Stomach smooth muscle (tissue), 2 donors: ENCODE results near the gene LIF.

Experiments used
- H3K27ac ChIP-seq: one replicate; pipeline ENCODE4 v1.7.0; 2013; ENCODE audit warnings: mild to moderate bottlenecking, low read length, inconsistent platforms
- H3K27me3 ChIP-seq, 2 donors: one replicate each; pipeline ENCODE4 v1.7.0; 2013; ENCODE audit warnings: low read length in 2 of 2; ENCODE audit not compliant: insufficient read depth in 2 of 2, control insufficient read depth in 1 of 2
- H3K36me3 ChIP-seq, 2 donors: one replicate each; pipeline ENCODE4 v1.7.0; 2013; ENCODE audit warnings: low read length in 2 of 2; ENCODE audit not compliant: control insufficient read depth in 2 of 2, insufficient read depth in 2 of 2
- H3K4me1 ChIP-seq: one replicate; pipeline ENCODE4 v1.7.0; 2013; ENCODE audit warnings: low read length; ENCODE audit not compliant: control insufficient read depth, insufficient read depth
- H3K4me3 ChIP-seq, 2 donors: one replicate each; pipeline ENCODE4 v1.7.0; 2013; ENCODE audit warnings: low read length in 2 of 2
- H3K9ac ChIP-seq, 2 donors: one replicate each; pipeline ENCODE4 v1.7.0; 2013; ENCODE audit warnings: low read length in 2 of 2, mild to moderate bottlenecking in 1 of 2
- H3K9me3 ChIP-seq, 2 donors: one replicate each; pipeline ENCODE4 v1.7.0; 2013; ENCODE audit warnings: low read length in 2 of 2; ENCODE audit not compliant: control insufficient read depth in 2 of 2
- donor health status: healthy.
- donor health status: Pancreatic carcinoma.

Gene LIF

DNA sequence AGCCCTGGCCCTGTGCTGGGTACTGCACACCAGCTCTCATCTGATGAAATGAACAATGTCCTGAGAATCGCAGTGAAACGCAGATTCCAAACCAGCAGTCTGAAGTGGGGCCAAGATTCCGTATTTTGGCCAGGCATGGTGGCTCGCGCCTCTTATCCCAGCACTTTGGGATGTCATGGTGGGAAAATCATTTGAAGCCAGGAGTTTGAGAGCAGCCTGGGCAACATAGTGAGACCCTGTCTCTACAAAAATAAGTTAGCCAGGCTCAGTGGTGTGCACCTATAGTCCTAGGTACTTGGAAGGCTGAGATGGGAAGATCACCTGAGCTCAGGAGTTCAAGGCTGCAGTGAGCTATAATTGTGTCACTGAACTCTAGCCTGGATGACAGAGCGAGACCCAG is 13.0 kb downstream of the LIF start:
- Histone ChIP-seq H3K4me3 (no peak overlapping the region), H3K9ac (no peak overlapping the region), H3K36me3 (no peaks in the 10 kb centered on the region), H3K27ac (no peak overlapping the region), H3K9me3 (no peaks in the 10 kb centered on the region), H3K4me1 (no peaks in the 10 kb centered on the region), H3K27me3 (peaks cover 4 to 11% of the 10 kb centered on the region in 2 donors)

DNA sequence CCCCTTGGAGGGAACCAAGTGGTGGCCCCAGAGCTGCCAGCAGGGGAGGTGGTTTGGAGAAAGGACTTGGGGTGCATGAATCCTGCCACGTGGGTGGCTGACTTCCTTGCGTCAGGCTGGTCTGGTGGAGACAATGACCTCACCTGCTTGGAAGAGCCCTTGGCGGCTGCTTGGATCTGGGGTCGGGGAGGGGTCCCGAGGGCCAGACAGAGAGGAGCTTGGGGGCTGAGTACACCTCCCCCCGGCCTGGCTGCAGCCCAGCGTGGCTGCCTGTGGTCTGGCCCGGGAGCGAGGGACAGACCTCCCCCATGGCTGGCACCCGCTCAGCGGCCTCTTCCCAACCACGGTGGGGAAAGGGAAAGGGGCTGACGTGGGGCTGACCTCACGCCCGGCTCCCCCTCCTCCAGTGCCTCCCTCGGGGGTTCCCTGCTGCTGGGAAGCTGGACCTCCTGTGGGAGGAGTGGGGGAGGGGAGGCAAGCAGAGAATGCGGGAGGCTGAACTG is 13.8 kb downstream of the LIF start:
- no peak overlapping the region for H3K9ac ChIP-seq
- no peaks in the 10 kb centered on the region for H3K36me3 ChIP-seq
- no peak overlapping the region for H3K27ac ChIP-seq
- peaks cover 4 to 11% of the 10 kb centered on the region in 2 donors for H3K27me3 ChIP-seq
- no peak overlapping the region for H3K4me3 ChIP-seq
- no peaks in the 10 kb centered on the region for H3K4me1 ChIP-seq
- no peaks in the 10 kb centered on the region for H3K9me3 ChIP-seq

DNA sequence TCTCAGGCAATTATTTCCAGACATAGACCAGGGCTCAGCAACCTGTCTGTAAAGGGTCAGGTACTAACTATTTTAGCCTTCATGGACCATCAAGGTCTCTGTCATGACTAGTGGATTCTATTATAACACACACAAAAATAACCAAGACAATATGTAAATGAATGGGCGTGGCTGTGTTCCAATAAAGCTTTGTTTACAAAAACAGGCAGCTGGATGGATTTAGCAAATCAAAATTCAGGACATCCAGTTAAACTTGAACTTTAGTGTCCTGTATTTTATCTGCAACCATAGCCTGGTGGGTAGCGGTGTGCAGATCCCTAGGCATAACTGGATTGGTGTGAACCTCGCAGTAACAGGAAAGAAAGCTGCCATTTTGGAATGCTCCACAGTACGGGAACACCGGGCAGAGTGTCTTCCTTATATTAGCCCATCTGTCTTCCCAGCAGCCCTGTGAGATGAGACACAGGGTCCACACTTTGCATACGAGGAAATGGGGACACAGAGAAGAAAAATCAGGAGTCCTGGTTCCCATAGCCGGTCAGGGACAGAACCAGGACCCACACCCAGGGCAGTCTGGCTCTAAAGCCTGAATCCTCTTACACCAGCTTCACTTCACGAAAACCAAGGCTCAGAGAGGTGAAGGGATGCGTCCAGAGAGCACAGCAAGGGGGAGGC is 15.6 kb downstream of the LIF start:
- H3K36me3 ChIP-seq: no peaks in the 10 kb centered on the region
- no peak overlapping the region for H3K9ac ChIP-seq
- peaks cover 6 to 11% of the 10 kb centered on the region in 2 donors for H3K27me3 ChIP-seq
- H3K4me3 ChIP-seq: no peak overlapping the region
- no peaks in the 10 kb centered on the region for H3K4me1 ChIP-seq
- H3K27ac ChIP-seq: no peak overlapping the region
- no peaks in the 10 kb centered on the region for H3K9me3 ChIP-seq

DNA sequence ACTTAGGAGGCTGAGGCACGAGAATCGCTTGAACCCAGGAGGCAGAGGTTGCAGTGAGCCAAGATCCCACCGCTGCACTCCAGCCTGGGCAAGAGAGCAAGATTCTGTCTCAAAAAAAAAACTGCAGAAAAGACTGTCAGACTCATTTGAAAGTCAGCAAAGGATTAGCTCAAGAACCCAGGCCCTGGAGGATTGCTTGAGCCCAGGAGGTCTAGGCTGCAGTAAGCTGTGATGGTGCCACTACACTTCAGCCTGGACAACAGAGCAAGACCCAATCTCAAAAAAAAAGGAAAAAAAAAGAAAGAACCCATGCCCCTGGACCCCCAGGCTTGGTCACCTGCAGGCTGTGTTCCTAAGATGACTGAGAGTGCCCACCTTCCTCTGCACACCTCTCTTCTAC is 16.2 kb downstream of the LIF start:
- Histone ChIP-seq H3K36me3 (no peaks in the 10 kb centered on the region), H3K27me3 (peaks cover 6 to 11% of the 10 kb centered on the region in 2 donors), H3K4me3 (no peak overlapping the region), H3K27ac (no peak overlapping the region), H3K9ac (no peak overlapping the region), H3K9me3 (no peaks in the 10 kb centered on the region), H3K4me1 (no peaks in the 10 kb centered on the region)

DNA sequence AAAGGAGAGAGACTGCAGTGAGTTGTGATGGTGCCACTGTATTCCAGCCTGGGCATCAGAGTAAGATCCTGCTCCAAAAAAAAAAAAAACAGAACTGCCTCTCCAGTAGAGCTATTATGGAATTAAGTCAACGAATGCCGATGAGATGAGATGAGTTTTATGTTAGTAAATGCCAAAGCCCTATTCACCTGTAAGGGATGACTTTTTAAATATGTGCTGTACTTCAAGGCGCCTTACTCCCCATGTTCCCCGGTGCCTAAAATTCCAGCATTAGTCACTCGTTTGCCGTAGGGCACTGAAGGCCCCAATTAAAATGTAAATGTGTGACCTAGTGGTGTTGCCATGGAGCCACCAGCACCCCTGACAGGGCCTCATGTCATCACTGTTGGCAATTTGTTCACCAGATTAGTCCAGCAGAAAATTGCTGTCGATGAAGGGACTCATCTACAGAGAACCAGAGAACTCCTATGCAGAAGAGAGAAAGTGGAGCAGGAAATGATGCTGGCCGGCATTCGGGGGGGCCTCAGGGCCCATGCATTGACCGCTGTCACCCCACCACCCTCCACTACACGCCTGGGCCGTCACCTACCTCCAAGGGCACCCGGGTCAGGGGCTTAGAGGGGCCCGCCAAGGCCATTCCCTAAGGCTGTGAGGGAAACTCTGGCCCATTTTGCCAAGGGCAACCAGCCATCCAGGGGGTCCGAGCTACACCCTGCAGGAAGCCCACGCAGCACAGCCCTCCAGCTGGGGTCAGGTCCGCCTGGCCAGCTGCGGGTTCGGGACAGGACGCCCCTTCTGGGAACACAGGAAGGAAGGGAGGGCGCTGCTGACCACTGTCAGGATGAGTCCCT is 17.8 kb downstream of the LIF start:
- Histone ChIP-seq H3K36me3 (no peaks in the 10 kb centered on the region), H3K4me3 (no peak overlapping the region), H3K27ac (no peak overlapping the region), H3K27me3 (peaks cover 6 to 11% of the 10 kb centered on the region in 2 donors), H3K4me1 (no peaks in the 10 kb centered on the region), H3K9ac (no peak overlapping the region), H3K9me3 (no peaks in the 10 kb centered on the region)

DNA sequence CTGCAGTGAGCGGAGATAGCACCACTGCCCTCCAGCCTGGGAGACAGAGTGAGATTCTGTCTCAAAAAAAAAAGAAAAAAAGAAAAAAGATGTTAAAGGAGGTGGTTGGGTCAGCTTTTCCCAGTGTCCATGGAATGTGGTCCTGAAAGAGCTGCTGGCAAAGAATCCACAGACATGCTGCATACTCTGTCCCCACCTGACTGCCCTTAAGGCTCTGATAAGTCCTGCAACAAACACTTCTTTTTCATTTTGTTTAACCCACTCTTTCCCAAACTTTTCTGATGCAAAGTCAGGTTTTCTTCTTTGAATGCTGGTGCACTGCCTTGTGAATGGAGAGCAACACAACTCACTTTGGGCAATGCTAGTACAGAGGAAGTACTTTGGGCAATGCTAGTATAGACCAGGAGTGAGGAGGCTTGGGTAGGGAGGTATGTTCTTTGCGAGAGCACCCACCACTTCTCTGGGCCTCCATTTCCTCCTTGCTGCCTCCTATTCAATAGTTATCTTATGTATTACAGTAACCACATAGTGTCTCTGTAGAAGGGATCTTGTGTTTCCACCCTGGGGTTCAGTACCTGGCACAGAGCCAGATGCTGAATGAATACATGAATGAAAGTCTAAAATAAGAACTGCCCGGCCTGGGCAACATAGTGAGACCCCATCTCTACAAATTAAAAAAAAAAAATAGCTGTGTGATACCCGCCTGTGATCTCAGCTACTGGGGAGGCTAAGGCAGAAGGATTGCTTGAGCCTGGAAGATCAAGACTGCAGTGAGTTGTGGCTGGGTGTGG is 18.9 kb downstream of the LIF start:
- H3K4me3 ChIP-seq: no peak overlapping the region
- H3K27me3 ChIP-seq: peaks cover 6 to 8% of the 10 kb centered on the region in 2 donors
- no peaks in the 10 kb centered on the region for H3K4me1 ChIP-seq
- no peak overlapping the region for H3K9ac ChIP-seq
- H3K36me3 ChIP-seq: no peaks in the 10 kb centered on the region
- no peaks in the 10 kb centered on the region for H3K9me3 ChIP-seq
- no peak overlapping the region for H3K27ac ChIP-seq

DNA sequence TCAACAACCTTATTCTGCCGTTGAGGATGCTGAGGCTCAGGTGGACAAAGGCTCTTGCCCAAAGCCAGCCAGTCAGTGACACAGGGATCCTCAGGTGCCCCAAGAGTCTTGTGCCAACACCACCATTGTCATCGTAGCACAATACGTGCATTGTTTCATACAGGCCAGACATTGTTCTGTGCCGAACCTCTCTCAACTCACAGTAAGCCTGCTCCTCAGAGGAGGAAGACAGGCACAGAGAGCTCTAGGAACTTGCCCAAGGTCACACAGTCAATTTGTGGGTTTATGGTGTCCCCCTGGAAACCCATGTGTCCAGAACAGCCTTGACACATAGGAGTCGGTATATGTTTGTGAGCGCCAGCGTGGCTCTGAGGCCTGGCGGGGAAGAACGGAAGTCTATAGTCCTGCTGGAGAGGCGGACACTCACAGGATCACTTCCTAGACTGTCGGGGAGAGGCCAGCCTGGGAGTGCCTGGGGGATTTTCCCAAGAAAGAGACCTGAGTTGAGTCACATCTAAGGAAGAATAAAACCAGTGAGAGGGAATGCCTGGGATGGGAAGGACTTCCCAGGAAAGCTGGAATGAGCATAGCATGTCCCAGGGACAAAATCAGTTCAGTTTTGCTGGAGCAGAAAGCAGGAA is 20.2 kb downstream of the LIF start:
- H3K4me1 ChIP-seq: no peaks in the 10 kb centered on the region
- no peak overlapping the region for H3K27ac ChIP-seq
- H3K4me3 ChIP-seq: no peak overlapping the region
- H3K9me3 ChIP-seq: no peaks in the 10 kb centered on the region
- H3K27me3 ChIP-seq: peaks cover 3 to 9% of the 10 kb centered on the region in 2 donors
- no peaks in the 10 kb centered on the region for H3K36me3 ChIP-seq
- H3K9ac ChIP-seq: no peak overlapping the region

DNA sequence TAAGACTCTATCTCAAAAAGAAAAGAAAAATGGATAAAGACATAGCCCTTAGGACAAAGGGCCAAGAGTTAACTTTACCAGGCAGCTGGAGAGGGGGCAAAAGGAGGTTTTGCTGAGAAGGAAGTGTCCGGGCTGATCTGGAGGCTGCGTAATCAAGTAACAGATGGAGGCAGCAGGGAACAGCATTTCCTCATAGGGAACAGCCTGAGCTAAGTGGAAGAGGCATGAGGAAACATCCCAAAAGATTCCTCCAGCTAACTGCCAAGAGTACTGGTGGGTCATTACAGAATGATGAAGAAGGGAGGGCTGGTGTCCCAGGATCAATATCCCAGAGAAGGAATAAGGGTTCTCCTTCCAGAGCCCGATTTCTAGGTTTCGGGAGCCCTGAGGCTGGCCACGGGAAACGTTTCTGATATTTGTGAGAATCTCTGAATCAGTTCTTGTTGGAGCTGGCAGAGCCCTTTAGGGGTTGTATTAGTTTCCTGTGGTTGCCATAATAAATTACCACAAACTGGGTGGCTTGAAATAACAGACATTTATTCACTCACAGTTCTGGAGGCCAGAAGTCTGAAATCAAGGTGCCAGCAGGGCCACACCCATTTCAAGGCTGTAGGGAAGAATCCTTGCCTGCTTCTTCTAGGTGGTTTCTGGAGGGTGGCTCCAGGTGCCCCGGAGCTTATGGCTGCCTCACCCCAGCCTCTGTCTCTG is 21.2 kb downstream of the LIF start:
- Histone ChIP-seq H3K9ac (no peak overlapping the region), H3K4me1 (no peaks in the 10 kb centered on the region), H3K36me3 (no peaks in the 10 kb centered on the region), H3K27ac (no peak overlapping the region), H3K27me3 (peaks cover 6 to 8% of the 10 kb centered on the region in 2 donors), H3K9me3 (no peaks in the 10 kb centered on the region), H3K4me3 (no peak overlapping the region)

DNA sequence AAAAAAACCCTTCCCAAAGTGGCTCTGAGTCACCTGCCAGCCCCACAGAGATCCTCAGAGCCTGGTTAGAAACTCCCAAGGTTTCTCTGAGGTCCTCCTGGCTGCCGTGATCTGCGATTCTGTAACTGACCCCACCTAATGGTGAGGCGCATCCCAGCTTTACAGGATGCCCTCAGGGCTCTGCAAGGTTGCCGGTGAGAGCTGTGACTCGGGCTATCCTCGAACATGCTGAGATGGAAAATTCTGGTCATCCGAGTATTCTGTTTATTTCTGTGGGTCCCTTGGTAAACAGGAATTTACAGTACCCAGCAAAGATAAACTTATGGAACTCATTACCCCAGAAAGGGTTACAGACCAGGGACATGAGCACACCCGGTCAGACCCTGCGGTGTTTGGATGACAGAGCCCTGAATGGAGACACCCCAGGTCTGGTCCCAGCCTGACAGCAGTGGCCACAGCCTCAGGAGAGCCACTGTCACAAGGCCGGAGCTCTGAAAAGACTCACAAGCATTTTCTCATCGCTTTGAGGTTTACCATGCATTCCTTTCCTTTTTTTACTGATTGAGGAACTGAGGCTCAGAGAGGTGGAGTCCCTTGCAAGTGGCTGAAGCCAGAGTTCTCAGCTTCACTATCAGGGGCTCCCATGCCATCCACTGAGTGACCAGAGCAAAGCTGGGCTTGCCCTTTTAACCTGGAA is 22.2 kb downstream of the LIF start:
- Histone ChIP-seq H3K27me3 (peaks cover 8% of the 10 kb centered on the region in 2 donors), H3K4me1 (no peaks in the 10 kb centered on the region), H3K27ac (no peak overlapping the region)

More for the DNA sequence above, 22.2 kb downstream of the LIF start:
- H3K4me3 ChIP-seq: no peak overlapping the region
- H3K9ac ChIP-seq: no peak overlapping the region
- H3K36me3 ChIP-seq: no peaks in the 10 kb centered on the region
- H3K9me3 ChIP-seq: no peaks in the 10 kb centered on the region
